BJ (cell line): ENCODE data around the gene CRNN. TPM values are rescaled to one million over a fixed set of nuclear protein-coding genes. Genes with fewer than 3 reads are reported as not detected.

ENCODE experiments used
- CTCF ChIA-PET: fragments of 350-600 bp; formaldehyde crosslinking; extraction: SDS; loops from one replicate; lab custom pipeline; 2021; ENCODE audit warnings: antibody characterized with exemption, inconsistent platforms; lab: Yijun Ruan, JAX
- POLR2A ChIA-PET: fragments of 300-600 bp; sonication (Branson Sonifier 250); formaldehyde crosslinking; extraction: SDS; loops from one replicate; lab custom pipeline; 2021; ENCODE audit warnings: antibody characterized with exemption; lab: Charles Lee
- DNase-seq: peaks from one replicate; pipeline ENCODE4 v3.0.0-alpha.2; 2011; ENCODE audit warnings: low read depth
- H3K27me3 ChIP-seq: 2 replicates; pipeline ENCODE4 v1.6.0; 2011; ENCODE audit warnings: low read length; ENCODE audit not compliant: control insufficient read depth, insufficient read depth
- H3K36me3 ChIP-seq: 2 replicates; pipeline ENCODE4 v1.5.1; 2011; ENCODE audit warnings: low read length; ENCODE audit not compliant: control insufficient read depth, insufficient read depth
- H3K4me3 ChIP-seq: 2 replicates; pipeline ENCODE4 v1.5.1; 2011; ENCODE audit warnings: low read depth, mild to moderate bottlenecking, control low read depth, low read length
- CTCF ChIP-seq: IDR thresholded peaks from 2 replicates; pipeline ENCODE4 v1.5.1; 2011; ENCODE audit warnings: low read depth, mild to moderate bottlenecking, control low read depth, inconsistent platforms, low read length, moderate library complexity; ENCODE audit not compliant: insufficient read depth
- polyA plus RNA-seq: library from polyadenylated mRNA; depleted of rRNA; stranded (reverse); fragments of >200 nt; gene quantifications from 2 replicates; pipeline ENCODE4 v1.2.3, GENCODE V29; 2011; rRNA removed
- small RNA-seq: library from RNA; depleted of rRNA; stranded (forward); fragments of <200 nt; gene quantifications from one replicate; pipeline ENCODE3, GENCODE V24; 2012; ENCODE audit warnings: low replicate concordance, low read depth; ENCODE audit not compliant: insufficient read length

The CRNN gene
- polyA plus RNA-seq, 1 experiment, result not detected

- no peak for DNase-seq
- no peaks in the 10 kb centered on the region for H3K36me3 ChIP-seq
- ChIA-PET POLR2A (no interaction called here), CTCF (interaction anchor here (1.0 kb wide), 1 partner anchor 73 kb away, joined by 4 read pairs; no protein-coding TSS in a partner anchor)
- no peak for TF ChIP-seq CTCF
- no peak overlapping the region for H3K4me3 ChIP-seq
- H3K27me3 ChIP-seq, result no peaks in the 10 kb centered on the region
These were observed 46.6 kb downstream of the CRNN start for GRCh38 chr1:152367436-152367835.

GRCh38 chr1:152359906-152360305 lies 54.2 kb downstream of the CRNN start, which contains the start of gene FLG2:
Gene FLG2 (minus strand): TSS chr1:152360006. CDS start chr1:152358884, 1,122 bp downstream.
- no peaks in the 10 kb centered on the region for H3K36me3 ChIP-seq
- POLR2A ChIA-PET, result no interaction called here
- CTCF ChIA-PET, result interaction anchor here (1.1 to 1.9 kb wide), 4 partner anchors 12 to 120 kb away, joined by 3 to 7 read pairs (median 6); no protein-coding TSS in a partner anchor
- no peak for TF ChIP-seq CTCF
- H3K27me3 ChIP-seq, result no peaks in the 10 kb centered on the region
- H3K4me3 ChIP-seq, result no peak within 1 kb of the TSS
- no peak for DNase-seq

Small RNA genes within 50 kb of the gene (small RNA-seq; reads per million reads assigned to genes)
- gene HMGN3P1, result not detected

Other genes with a start within 250 kb of the CRNN start
- not detected in 2 replicates for gene HRNR, start 190.1 kb downstream of the CRNN start, polyA plus RNA-seq
- not detected in 2 replicates for gene FLG, start 89.0 kb downstream of the CRNN start, polyA plus RNA-seq
- gene FLG2, start 54.3 kb downstream of the CRNN start, polyA plus RNA-seq, result not detected in 2 replicates
- gene LCE5A, start 96.5 kb upstream of the CRNN start, polyA plus RNA-seq, result not detected in 2 replicates
- not detected in 2 replicates for gene CRCT1, start 100.2 kb upstream of the CRNN start, polyA plus RNA-seq
- not detected in 2 replicates for gene LCE3E, start 152.5 kb upstream of the CRNN start, polyA plus RNA-seq
- not detected in 2 replicates for gene LCE3D, start 166.3 kb upstream of the CRNN start, polyA plus RNA-seq
- not detected in 2 replicates for gene LCE3C, start 186.0 kb upstream of the CRNN start, polyA plus RNA-seq
- gene LCE3B, start 199.5 kb upstream of the CRNN start, polyA plus RNA-seq, result not detected in 2 replicates
- not detected in 2 replicates for gene LCE3A, start 208.8 kb upstream of the CRNN start, polyA plus RNA-seq
- not detected in 2 replicates for gene LCE2D, start 249.1 kb upstream of the CRNN start, polyA plus RNA-seq